HFF-Myc (cell line): ENCODE data around the gene NUDCD3.

Source experiments
- DNase-seq: peaks from one replicate; pipeline ENCODE4 v3.0.0-alpha.2; 2011; ENCODE audit warnings: low read depth; ENCODE audit errors: extremely low read depth
- H3K4me3 ChIP-seq: replicated peaks from 2 replicates; pipeline ENCODE4 v1.5.1; 2011; ENCODE audit warnings: low read depth, mild to moderate bottlenecking, control low read depth, low read length
- TF ChIP-seq, protein P1 (sequence below): IDR thresholded peaks from 2 replicates; pipeline ENCODE4 v1.5.1; 2012; ENCODE audit warnings: mild to moderate bottlenecking, low read depth, low read length, control low read depth; ENCODE audit errors: missing control alignments

The NUDCD3 gene

DNA sequence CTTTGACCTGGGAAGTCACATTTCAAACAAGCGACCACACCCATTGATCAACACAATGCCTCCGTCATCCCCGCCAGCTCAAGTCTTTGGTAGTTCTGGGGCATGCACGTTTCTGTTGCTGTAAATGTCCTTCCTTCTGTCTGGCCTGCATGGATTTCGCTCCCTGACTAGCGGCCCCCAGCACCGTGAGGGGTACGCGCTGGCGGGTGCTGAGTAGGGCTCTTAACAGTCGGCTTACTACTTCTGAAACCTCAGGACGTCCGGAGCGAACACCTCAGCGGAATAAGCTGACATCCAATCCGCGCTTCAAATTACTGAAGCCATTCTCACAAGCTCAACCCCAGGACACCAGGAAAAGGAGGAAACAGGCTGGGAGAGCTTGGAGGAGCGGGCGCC lies 505 bp downstream of the NUDCD3 start:
- TF ChIP-seq, protein P1, sequence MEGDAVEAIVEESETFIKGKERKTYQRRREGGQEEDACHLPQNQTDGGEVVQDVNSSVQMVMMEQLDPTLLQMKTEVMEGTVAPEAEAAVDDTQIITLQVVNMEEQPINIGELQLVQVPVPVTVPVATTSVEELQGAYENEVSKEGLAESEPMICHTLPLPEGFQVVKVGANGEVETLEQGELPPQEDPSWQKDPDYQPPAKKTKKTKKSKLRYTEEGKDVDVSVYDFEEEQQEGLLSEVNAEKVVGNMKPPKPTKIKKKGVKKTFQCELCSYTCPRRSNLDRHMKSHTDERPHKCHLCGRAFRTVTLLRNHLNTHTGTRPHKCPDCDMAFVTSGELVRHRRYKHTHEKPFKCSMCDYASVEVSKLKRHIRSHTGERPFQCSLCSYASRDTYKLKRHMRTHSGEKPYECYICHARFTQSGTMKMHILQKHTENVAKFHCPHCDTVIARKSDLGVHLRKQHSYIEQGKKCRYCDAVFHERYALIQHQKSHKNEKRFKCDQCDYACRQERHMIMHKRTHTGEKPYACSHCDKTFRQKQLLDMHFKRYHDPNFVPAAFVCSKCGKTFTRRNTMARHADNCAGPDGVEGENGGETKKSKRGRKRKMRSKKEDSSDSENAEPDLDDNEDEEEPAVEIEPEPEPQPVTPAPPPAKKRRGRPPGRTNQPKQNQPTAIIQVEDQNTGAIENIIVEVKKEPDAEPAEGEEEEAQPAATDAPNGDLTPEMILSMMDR: no peak
- no peak for DNase-seq
- peak overlapping the region; percentile 77 for H3K4me3 ChIP-seq

DNA sequence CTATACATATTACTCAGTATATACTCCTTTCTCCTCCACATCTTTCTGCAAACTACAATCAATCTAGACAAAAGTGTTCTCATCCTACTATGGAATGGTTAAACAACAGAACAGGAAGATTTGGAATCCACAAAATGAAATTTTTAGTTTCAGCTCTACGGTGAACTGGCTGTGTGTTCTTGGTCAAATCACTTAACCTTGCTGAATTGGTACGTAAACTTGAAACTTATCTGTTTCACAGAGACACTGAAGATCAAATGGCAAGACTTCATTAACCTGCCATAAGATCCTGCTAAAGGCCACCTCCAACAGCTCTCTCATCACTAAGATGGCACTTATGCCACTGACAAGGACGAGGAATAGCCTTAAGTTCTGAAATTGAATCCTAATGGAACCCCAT lies 1.5 kb downstream of the NUDCD3 start:
- DNase-seq: no peak
- TF ChIP-seq, protein P1: no peak
- H3K4me3 ChIP-seq: peak overlapping the region; percentile 77

DNA sequence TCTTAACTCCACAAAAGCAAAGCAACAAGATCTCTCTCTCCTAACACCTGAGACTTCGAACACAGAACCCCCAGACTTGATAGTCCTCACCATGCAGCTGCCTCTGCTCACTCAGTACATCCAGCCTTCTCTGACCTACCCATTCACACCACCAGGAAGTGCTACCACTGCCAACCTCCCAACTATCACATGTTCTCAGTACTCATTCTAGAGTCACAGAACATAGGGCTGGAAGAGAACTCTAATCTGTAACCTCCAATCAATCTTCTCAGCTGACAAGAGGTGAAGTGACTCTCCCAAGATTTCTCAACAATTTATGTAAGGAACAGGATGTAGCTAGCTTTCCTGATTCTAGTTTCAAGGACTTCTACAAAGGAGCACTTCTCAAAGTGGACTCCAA lies 3.8 kb downstream of the NUDCD3 start:
- H3K4me3 ChIP-seq: no peak overlapping the region
- no peak for DNase-seq
- TF ChIP-seq, protein P1: no peak

DNA sequence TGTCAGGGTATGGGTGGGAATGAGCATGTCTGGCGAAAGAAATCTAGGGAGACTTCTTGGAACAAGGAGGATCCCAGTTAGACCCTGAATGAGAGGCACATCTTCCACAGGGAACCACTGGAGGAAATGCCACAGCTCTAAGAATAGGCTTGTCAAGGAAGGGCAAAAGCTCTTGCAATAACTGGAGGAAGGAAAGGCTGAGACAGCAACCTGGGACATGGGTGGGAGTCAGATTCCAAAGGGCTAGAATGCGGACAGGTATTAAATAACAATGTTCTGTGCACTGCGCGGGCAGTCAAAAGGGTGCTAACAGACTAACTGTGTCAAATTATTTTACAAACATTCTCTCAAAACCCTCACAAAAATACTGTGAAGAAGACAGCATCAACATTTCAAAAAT lies 4.5 kb downstream of the NUDCD3 start:
- TF ChIP-seq, protein P1: no peak
- no peak for DNase-seq
- H3K4me3 ChIP-seq: no peak overlapping the region

DNA sequence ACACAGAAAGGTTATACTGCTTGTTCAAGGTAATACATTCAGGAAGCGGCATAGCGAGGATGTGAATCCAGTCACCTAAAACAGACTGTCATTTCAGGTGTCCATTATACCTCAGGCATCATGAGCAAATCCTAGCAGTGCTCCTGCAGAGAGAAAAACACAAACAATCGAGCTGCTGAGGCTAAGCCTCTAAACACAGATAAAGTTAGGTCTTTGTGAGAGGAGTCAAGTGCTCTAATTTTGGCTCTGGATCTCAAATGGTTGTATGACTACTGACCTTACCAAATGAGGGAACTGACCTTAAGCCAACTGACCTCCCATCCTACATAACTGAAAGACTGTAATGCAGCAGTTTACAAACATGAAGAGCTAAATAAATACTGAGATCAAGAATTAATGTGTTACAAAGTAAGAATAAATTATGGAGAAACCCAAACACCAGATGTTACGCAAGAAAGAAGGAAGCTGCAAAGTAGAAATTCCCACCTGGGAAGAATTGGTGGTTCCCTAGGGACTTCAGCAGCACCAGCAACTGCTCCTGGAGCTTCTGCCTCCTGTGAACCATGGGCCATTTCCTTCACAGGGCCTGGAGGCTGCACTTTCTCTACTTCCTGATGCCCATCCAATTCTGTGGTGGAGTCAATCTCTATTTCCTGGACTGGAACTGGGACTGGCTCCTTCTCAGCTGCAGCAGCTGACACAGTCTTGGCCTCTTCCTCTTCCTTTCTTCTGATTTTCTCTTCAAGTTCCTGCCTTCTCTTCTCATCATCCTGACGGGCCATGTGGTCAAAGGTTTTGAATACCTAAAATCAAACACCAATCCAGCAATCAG lies 5.8 kb downstream of the NUDCD3 start:
- no peak overlapping the region for H3K4me3 ChIP-seq

DNA sequence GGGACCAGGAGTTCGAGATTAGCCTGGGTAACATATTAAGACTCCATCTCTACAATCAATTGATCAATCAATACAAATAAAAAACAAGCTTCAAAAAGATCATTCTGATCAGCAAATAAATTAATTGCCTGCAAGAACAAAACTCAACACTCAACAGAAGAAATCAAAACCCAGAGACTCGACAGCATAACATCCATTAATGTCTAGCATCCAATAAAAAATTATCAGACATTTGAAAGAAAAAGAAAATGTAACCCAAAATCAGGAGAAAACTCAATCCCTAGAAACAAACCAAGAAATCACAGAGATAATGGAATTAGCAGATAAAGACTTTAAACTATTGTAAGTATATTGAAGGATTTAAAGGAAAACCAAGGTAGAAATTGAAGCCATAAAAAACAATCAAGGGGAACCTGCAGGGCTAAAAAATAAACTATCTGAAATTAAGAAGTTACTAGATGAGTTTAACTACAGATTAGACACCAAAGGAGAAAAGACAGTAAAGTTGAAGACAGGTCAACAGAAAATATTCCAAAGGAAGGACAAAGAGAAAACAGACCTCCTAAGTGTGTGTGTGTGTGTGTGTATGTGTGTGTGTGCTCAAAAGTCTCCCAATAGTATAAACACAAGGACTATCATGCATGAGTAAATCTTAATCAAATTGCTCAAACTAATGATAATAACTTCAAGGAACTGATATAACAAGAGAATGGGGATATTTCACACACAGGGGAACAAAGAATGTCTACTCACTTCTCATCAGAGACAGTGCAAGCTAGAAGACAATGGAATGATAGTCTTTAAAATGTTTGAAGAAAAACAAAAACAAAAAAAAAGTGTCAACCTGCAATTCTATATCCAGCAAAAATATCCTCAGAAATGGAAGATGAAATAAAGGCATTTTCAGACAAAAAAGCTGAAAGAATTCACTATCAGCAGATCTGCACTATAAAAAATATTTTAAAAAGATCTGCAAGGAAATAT lies 7.7 kb downstream of the NUDCD3 start:
- no peak overlapping the region for H3K4me3 ChIP-seq
- TF ChIP-seq, protein P1: no peak
- no peak for DNase-seq

More for the DNA sequence above, 5.8 kb downstream of the NUDCD3 start:
- TF ChIP-seq, protein P1: no peak
- no peak for DNase-seq
